ENCODE results near the gene SULF2.
A peak's percentile ranks its signal among the peaks of the same experiment; 100 is the strongest.

Gene SULF2

GRCh38 chr20:47710665-47711045 lies 74.6 kb downstream of the SULF2 start:
- no peak for DNase-seq (ENCODE audit: low read depth)

GRCh38 chr20:47708953-47709833 lies 76.1 kb downstream of the SULF2 start:
- DNase-seq (ENCODE audit: low read depth): no peak

- DNase-seq (ENCODE audit: low read depth): no peak
Observed at GRCh38 chr20:47708140-47708807, 77.0 kb downstream of the SULF2 start.

- DNase-seq (ENCODE audit: low read depth): no peak
Observed at GRCh38 chr20:47706345-47706744, 78.9 kb downstream of the SULF2 start.

GRCh38 chr20:47705497-47705856 lies 79.8 kb downstream of the SULF2 start:
- no peak for DNase-seq (ENCODE audit: low read depth)

GRCh38 chr20:47704746-47705496 lies 80.4 kb downstream of the SULF2 start:
- no peak for DNase-seq (ENCODE audit: low read depth)

GRCh38 chr20:47703748-47704147 lies 81.5 kb downstream of the SULF2 start:
- DNase-seq (ENCODE audit: low read depth): no peak

- no peak for DNase-seq (ENCODE audit: low read depth)
Observed at GRCh38 chr20:47701612-47702011, 83.7 kb downstream of the SULF2 start.

- no peak for DNase-seq (ENCODE audit: low read depth)
Observed at GRCh38 chr20:47700327-47700726, 85.0 kb downstream of the SULF2 start.

- no peak for DNase-seq (ENCODE audit: low read depth)
Observed at GRCh38 chr20:47699818-47700217, 85.5 kb downstream of the SULF2 start.

- DNase-seq (ENCODE audit: low read depth): no peak
Observed at GRCh38 chr20:47698142-47698541, 87.1 kb downstream of the SULF2 start.

GRCh38 chr20:47696856-47697255 lies 88.4 kb downstream of the SULF2 start:
- no peak for DNase-seq (ENCODE audit: low read depth)

- DNase-seq (ENCODE audit: low read depth): no peak
Observed at GRCh38 chr20:47694021-47694818, 91.1 kb downstream of the SULF2 start.

GRCh38 chr20:47691625-47692024 lies 93.7 kb downstream of the SULF2 start:
- peak; percentile 65 for DNase-seq (ENCODE audit: low read depth)

GRCh38 chr20:47689731-47690130 lies 95.5 kb downstream of the SULF2 start:
- no peak for DNase-seq (ENCODE audit: low read depth)

GRCh38 chr20:47688385-47689381 lies 96.6 kb downstream of the SULF2 start:
- DNase-seq (ENCODE audit: low read depth): no peak

GRCh38 chr20:47687095-47687987 lies 97.9 kb downstream of the SULF2 start:
- DNase-seq (ENCODE audit: low read depth): no peak

- DNase-seq (ENCODE audit: low read depth): no peak
Observed at GRCh38 chr20:47686545-47686944, 98.7 kb downstream of the SULF2 start.

- no peak for DNase-seq (ENCODE audit: low read depth)
Observed at GRCh38 chr20:47684306-47685080, 100.8 kb downstream of the SULF2 start.

All from HS-5 (cell line).